Colonic mucosa (tissue), 4 donors: ENCODE data around the gene CNIH3. TPM values are rescaled to one million over a fixed set of nuclear protein-coding genes. Genes with fewer than 3 reads are reported as not detected.
A peak's percentile ranks its signal among the peaks of the same experiment; 100 is the strongest.

Experiments
- DNase-seq: peaks from one replicate; pipeline ENCODE4 v3.0.0-alpha.2; 2020
- H3K27ac ChIP-seq: fragments of 200-600 bp; one replicate; pipeline ENCODE4 v1.8.0; 2021
- H3K27me3 ChIP-seq: fragments of 200-600 bp; one replicate; pipeline ENCODE4 v1.8.0; 2021
- H3K36me3 ChIP-seq: fragments of 200-600 bp; one replicate; pipeline ENCODE4 v1.8.0; 2021
- H3K4me1 ChIP-seq: fragments of 200-600 bp; one replicate; pipeline ENCODE4 v1.8.0; 2021; ENCODE audit warnings: mild to moderate bottlenecking
- H3K4me3 ChIP-seq: fragments of 200-600 bp; one replicate; pipeline ENCODE4 v1.8.0; 2021
- H3K9ac ChIP-seq, 2 donors: one replicate each; pipeline ENCODE4 v1.7.0; 2013; ENCODE audit warnings: control low read depth in 2 of 2, low read depth in 2 of 2, low read length in 2 of 2
- H3K9me3 ChIP-seq: fragments of 200-600 bp; one replicate; pipeline ENCODE4 v1.8.0; 2021
- CTCF ChIP-seq: fragments of 200-600 bp; IDR thresholded peaks from one replicate; pipeline ENCODE4 v1.8.0; 2022; ENCODE audit warnings: antibody characterized with exemption, mild to moderate bottlenecking
- intact Hi-C: fragments of 100-400 bp; cut with DNase I; formaldehyde crosslinking; loops from one replicate; pipeline ENCODE4 v1.14.1; 2022
- total RNA-seq, 2 donors: library from RNA; stranded (reverse); fragmentation: NEBNext Ultra II Directional in 1 of 2; extraction: Animal tissue kit (Norgen Biotek cat#: 25700) in 1 of 2; gene quantifications; one replicate each; pipeline ENCODE4 v1.2.1, GENCODE V29; 2021
- donor health status: healthy.
- donor health status: DM: no; HTN: no; CAD: no.
- donor health status: DM: no; HTN: no; CAD: no.

Gene CNIH3
- total RNA-seq, 2 donors from 2014 or later = 0.69 to 1.4 TPM

GRCh38 chr1:224623310-224623714 is 7.2 kb downstream of the CNIH3 start:
- intact Hi-C loops = no loop called here
- H3K4me3 ChIP-seq = no peak overlapping the region
- DNase-seq = no peak
- H3K36me3 ChIP-seq = no peaks in the 10 kb centered on the region
- H3K9ac ChIP-seq = no peak overlapping the region
- no peak overlapping the region for H3K27ac ChIP-seq
- H3K4me1 ChIP-seq = no peaks in the 10 kb centered on the region
- no peak for TF ChIP-seq CTCF
- no peaks in the 10 kb centered on the region for H3K9me3 ChIP-seq
- peaks cover 9% of the 10 kb centered on the region for H3K27me3 ChIP-seq

GRCh38 chr1:224623743-224624333 is 7.7 kb downstream of the CNIH3 start:
- TF ChIP-seq CTCF = no peak
- Histone ChIP-seq H3K27me3 (peaks cover 4% of the 10 kb centered on the region), H3K9ac (no peak overlapping the region), H3K27ac (no peak overlapping the region), H3K9me3 (no peaks in the 10 kb centered on the region), H3K36me3 (no peaks in the 10 kb centered on the region), H3K4me1 (no peaks in the 10 kb centered on the region), H3K4me3 (no peak overlapping the region)
- intact Hi-C loops = no loop called here
- peak; percentile 30 for DNase-seq

- Histone ChIP-seq H3K9ac (no peak overlapping the region), H3K27me3 (no peaks in the 10 kb centered on the region), H3K4me1 (no peaks in the 10 kb centered on the region), H3K27ac (no peak overlapping the region), H3K4me3 (no peak overlapping the region), H3K36me3 (no peaks in the 10 kb centered on the region), H3K9me3 (no peaks in the 10 kb centered on the region)
- TF ChIP-seq CTCF = no peak
- DNase-seq = no peak
- intact Hi-C loops = no loop called here
Observed at GRCh38 chr1:224624432-224624831, 8.3 kb downstream of the CNIH3 start.

GRCh38 chr1:224626042-224626441 is 9.9 kb downstream of the CNIH3 start:
- Histone ChIP-seq H3K27ac (no peak overlapping the region), H3K27me3 (no peaks in the 10 kb centered on the region), H3K9me3 (no peaks in the 10 kb centered on the region), H3K4me1 (no peaks in the 10 kb centered on the region), H3K9ac (no peak overlapping the region), H3K36me3 (no peaks in the 10 kb centered on the region), H3K4me3 (no peak overlapping the region)
- no peak for TF ChIP-seq CTCF
- DNase-seq = no peak
- intact Hi-C loops = no loop called here

- intact Hi-C loops = no loop called here
- Histone ChIP-seq H3K9me3 (no peaks in the 10 kb centered on the region), H3K27me3 (no peaks in the 10 kb centered on the region), H3K36me3 (no peaks in the 10 kb centered on the region), H3K4me1 (no peaks in the 10 kb centered on the region), H3K9ac (no peak overlapping the region), H3K27ac (no peak overlapping the region), H3K4me3 (no peak overlapping the region)
- TF ChIP-seq CTCF = no peak
- no peak for DNase-seq
Observed at GRCh38 chr1:224629965-224630364, 13.8 kb downstream of the CNIH3 start.
